GM12878 (cell line): ENCODE data around the gene BSND. TPM values are rescaled to one million over a fixed set of nuclear protein-coding genes. Genes with fewer than 3 reads are reported as not detected.

Experiments
- CHD1 ChIP-seq: IDR thresholded peaks from 2 replicates; pipeline ENCODE4 v1.6.1; 2012; ENCODE audit warnings: low read depth, low read length, improper control_type of control experiment
- IRF4 ChIP-seq: IDR thresholded peaks from 2 replicates; pipeline ENCODE4 v1.6.1; 2011; ENCODE audit warnings: low read depth, low read length
- MYC ChIP-seq: IDR thresholded peaks from 2 replicates; pipeline ENCODE4 v1.6.1; 2011; ENCODE audit warnings: mild to moderate bottlenecking, low read length, moderate library complexity, inconsistent platforms; ENCODE audit not compliant: insufficient read depth, insufficient replicate concordance, insufficient read length, severe bottlenecking
- TBL1XR1 ChIP-seq: IDR thresholded peaks from 2 replicates; pipeline ENCODE4 v1.6.1; 2012; ENCODE audit warnings: low read depth, low read length, improper control_type of control experiment
- WRNIP1 ChIP-seq: IDR thresholded peaks from 2 replicates; pipeline ENCODE4 v1.6.1; 2011; ENCODE audit warnings: low read depth, low read length, improper control_type of control experiment, borderline replicate concordance
- polyA plus RNA-seq, 11 experiments: library from polyadenylated mRNA; depleted of rRNA in 4 of 11; unstranded in 6 of 11; stranded (reverse) in 5 of 11; fragments of >200 nt; fragmentation: Nextera tagmentation in 4 of 11; fragmentation: Illumina TruSeq in 1 of 11; extraction: Ambion mirVana in 4 of 11; extraction: Trizol in 1 of 11; gene quantifications; 1 replicate in 1 of 11; 2 replicates in 10 of 11; pipeline versions ENCODE4 v1.2.1 to v1.2.3, GENCODE V29; 2011 to 2016; ENCODE audit warnings: inconsistent platforms in 2 of 11, missing spikeins in 2 of 11, low read depth in 1 of 11
- total RNA-seq, 4 experiments: library from RNA; depleted of rRNA in 3 of 4; stranded (reverse); fragments of >200 nt in 3 of 4; fragmentation: Illumina TruSeq in 1 of 4; extraction: Trizol in 1 of 4; gene quantifications; 2 replicates each; pipeline versions ENCODE4 v1.2.1 to v1.2.3, GENCODE V29; 2013 to 2021
- TF ChIP-seq, protein P1 (sequence below): fragments of 450-650 bp; IDR thresholded peaks from 2 replicates; pipeline ENCODE4 v1.6.1; 2017; ENCODE audit warnings: antibody characterized with exemption, mild to moderate bottlenecking, moderate library complexity
- TF ChIP-seq, protein P2 (sequence below): fragments of 450-650 bp; IDR thresholded peaks from 2 replicates; pipeline ENCODE4 v1.6.1; 2017; ENCODE audit warnings: mild to moderate bottlenecking, moderate library complexity

BSND gene
- total and polyA plus RNA-seq, 10 of the 15 experiments (the other 5 are each of a cell fraction or from before 2014, with no cell fraction given): not detected

GRCh38 chr1:54995013-54995760 is 3.5 kb upstream of the BSND start (continued):
- TF ChIP-seq, protein P1, sequence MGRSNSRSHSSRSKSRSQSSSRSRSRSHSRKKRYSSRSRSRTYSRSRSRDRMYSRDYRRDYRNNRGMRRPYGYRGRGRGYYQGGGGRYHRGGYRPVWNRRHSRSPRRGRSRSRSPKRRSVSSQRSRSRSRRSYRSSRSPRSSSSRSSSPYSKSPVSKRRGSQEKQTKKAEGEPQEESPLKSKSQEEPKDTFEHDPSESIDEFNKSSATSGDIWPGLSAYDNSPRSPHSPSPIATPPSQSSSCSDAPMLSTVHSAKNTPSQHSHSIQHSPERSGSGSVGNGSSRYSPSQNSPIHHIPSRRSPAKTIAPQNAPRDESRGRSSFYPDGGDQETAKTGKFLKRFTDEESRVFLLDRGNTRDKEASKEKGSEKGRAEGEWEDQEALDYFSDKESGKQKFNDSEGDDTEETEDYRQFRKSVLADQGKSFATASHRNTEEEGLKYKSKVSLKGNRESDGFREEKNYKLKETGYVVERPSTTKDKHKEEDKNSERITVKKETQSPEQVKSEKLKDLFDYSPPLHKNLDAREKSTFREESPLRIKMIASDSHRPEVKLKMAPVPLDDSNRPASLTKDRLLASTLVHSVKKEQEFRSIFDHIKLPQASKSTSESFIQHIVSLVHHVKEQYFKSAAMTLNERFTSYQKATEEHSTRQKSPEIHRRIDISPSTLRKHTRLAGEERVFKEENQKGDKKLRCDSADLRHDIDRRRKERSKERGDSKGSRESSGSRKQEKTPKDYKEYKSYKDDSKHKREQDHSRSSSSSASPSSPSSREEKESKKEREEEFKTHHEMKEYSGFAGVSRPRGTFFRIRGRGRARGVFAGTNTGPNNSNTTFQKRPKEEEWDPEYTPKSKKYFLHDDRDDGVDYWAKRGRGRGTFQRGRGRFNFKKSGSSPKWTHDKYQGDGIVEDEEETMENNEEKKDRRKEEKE: no peak
- TF ChIP-seq MYC (no peak), CHD1 (no peak), WRNIP1 (no peak), TBL1XR1 (no peak), IRF4 (no peak)
- TF ChIP-seq, protein P2, sequence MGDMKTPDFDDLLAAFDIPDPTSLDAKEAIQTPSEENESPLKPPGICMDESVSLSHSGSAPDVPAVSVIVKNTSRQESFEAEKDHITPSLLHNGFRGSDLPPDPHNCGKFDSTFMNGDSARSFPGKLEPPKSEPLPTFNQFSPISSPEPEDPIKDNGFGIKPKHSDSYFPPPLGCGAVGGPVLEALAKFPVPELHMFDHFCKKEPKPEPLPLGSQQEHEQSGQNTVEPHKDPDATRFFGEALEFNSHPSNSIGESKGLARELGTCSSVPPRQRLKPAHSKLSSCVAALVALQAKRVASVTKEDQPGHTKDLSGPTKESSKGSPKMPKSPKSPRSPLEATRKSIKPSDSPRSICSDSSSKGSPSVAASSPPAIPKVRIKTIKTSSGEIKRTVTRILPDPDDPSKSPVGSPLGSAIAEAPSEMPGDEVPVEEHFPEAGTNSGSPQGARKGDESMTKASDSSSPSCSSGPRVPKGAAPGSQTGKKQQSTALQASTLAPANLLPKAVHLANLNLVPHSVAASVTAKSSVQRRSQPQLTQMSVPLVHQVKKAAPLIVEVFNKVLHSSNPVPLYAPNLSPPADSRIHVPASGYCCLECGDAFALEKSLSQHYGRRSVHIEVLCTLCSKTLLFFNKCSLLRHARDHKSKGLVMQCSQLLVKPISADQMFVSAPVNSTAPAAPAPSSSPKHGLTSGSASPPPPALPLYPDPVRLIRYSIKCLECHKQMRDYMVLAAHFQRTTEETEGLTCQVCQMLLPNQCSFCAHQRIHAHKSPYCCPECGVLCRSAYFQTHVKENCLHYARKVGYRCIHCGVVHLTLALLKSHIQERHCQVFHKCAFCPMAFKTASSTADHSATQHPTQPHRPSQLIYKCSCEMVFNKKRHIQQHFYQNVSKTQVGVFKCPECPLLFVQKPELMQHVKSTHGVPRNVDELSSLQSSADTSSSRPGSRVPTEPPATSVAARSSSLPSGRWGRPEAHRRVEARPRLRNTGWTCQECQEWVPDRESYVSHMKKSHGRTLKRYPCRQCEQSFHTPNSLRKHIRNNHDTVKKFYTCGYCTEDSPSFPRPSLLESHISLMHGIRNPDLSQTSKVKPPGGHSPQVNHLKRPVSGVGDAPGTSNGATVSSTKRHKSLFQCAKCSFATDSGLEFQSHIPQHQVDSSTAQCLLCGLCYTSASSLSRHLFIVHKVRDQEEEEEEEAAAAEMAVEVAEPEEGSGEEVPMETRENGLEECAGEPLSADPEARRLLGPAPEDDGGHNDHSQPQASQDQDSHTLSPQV: no peak
